Skeletal muscle satellite cell (primary cell): ENCODE results near the gene DBI.
"Not testable (repeated sequence)": the region's sequence is repeated elsewhere in the genome, so short reads cannot be mapped to it uniquely, and the experiment has no call there.

Experiments used
- H3K27me3 ChIP-seq: 2 replicates; pipeline ENCODE4 v1.7.0; 2013; ENCODE audit warnings: low read length; ENCODE audit not compliant: control insufficient read depth, insufficient read depth
- H3K36me3 ChIP-seq: 2 replicates; pipeline ENCODE4 v1.7.0; 2013; ENCODE audit warnings: mild to moderate bottlenecking, control low read depth, low read length; ENCODE audit not compliant: insufficient read depth
- H3K4me1 ChIP-seq: 2 replicates; pipeline ENCODE4 v1.7.0; 2013; ENCODE audit warnings: low read length; ENCODE audit not compliant: control insufficient read depth, insufficient read depth
- H3K4me2 ChIP-seq: 2 replicates; pipeline ENCODE4 v1.7.0; 2013; ENCODE audit warnings: mild to moderate bottlenecking, low read length
- H3K4me3 ChIP-seq: 2 replicates; pipeline ENCODE4 v1.7.0; 2013; ENCODE audit warnings: low read length
- H3K9ac ChIP-seq: 2 replicates; pipeline ENCODE4 v1.7.0; 2013; ENCODE audit warnings: mild to moderate bottlenecking, low read depth, low read length, moderate library complexity
- H3K9me3 ChIP-seq: replicated peaks from 2 replicates; pipeline ENCODE4 v1.7.0; 2013; ENCODE audit warnings: mild to moderate bottlenecking, control low read depth, low read length

DBI gene

DNA sequence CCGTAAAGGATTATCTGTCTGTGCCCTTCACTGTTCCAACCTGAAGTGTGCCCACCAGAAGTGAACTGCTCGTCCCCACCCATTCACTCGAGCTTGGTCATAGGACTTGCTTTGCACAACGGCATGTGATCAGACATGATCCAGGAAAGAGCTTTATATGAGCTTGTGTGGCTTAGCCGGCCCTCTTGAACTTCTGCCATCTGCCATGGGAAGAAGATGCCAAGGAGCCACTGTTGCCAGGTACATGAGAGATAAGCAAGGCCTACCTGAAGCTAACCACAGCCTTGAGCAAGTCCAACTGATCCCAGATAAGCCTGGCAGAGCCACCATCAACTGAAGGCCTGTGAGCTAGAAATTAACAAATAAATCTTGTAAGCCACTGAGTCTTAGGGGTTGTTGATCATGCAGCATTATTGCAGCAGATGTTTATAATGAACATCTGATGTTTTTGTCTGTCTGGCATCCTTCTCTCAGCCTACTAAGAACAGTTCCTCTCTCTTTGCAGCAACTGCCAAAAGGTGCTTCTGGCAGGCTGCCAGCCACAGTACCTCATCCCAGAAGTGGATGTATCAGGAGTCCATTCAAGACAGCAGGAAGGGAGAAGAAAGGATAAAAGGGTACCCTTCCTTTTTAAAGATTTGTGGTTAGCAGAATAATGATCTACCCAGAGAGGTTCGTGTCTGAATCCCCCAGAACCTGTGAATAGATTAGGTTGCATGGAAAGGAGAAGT, 16.8 kb downstream of the DBI start:
- Histone ChIP-seq H3K9ac (no peak overlapping the region), H3K4me2 (no peak overlapping the region), H3K4me3 (no peak overlapping the region), H3K9me3 (no peaks in the 10 kb centered on the region), H3K4me1 (peaks cover 11% of the 10 kb centered on the region), H3K27me3 (peaks cover 16% of the 10 kb centered on the region), H3K36me3 (no peaks in the 10 kb centered on the region)

DNA sequence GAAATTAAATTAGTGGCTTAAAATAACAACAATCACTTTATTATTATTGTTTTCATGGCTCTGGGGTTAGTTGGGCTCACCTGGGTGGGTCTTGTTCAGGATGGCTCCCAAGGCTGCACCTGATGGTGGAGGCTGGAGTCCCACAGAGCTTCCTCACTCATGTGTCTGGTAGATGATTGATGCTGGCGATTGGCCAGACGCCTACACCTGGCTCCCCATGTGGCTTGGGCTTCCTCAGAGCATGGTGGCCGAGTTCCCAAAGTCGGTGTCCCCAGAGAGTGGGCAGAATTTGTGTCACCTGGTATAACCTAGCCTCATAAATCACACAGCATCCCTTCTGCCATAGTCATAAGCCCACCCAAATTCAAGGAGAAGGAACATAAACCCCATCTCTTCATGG, 18.2 kb downstream of the DBI start:
- H3K9ac ChIP-seq, result no peak overlapping the region
- H3K4me3 ChIP-seq, result no peak overlapping the region
- no peaks in the 10 kb centered on the region for H3K36me3 ChIP-seq
- peaks cover 19% of the 10 kb centered on the region for H3K4me1 ChIP-seq
- H3K27me3 ChIP-seq, result peaks cover 16% of the 10 kb centered on the region
- no peaks in the 10 kb centered on the region for H3K9me3 ChIP-seq
- H3K4me2 ChIP-seq, result no peak overlapping the region

DNA sequence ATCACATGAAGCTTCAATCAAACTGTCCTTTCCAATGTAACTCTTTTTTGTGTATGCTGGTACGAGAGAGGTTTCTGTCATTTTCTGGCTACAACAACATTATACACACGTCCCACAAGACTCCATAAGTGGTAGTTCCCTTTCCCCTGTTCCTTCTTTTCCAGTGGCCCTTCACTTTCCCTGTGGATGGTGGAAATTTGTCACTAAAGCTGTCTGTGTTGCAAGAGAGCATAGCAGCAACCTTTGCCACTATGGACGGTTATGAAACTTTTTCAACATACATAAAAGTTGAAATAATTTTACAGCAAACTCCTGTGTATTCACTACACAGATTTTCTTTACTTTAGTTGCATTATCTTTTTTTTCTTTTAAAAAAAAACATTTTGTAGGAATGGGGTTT, 18.7 kb downstream of the DBI start:
- H3K4me2 ChIP-seq, result no peak overlapping the region
- no peak overlapping the region for H3K4me3 ChIP-seq
- H3K4me1 ChIP-seq, result peaks cover 19% of the 10 kb centered on the region
- no peaks in the 10 kb centered on the region for H3K36me3 ChIP-seq
- no peak overlapping the region for H3K9ac ChIP-seq
- peaks cover 16% of the 10 kb centered on the region for H3K27me3 ChIP-seq
- H3K9me3 ChIP-seq, result no peaks in the 10 kb centered on the region

DNA sequence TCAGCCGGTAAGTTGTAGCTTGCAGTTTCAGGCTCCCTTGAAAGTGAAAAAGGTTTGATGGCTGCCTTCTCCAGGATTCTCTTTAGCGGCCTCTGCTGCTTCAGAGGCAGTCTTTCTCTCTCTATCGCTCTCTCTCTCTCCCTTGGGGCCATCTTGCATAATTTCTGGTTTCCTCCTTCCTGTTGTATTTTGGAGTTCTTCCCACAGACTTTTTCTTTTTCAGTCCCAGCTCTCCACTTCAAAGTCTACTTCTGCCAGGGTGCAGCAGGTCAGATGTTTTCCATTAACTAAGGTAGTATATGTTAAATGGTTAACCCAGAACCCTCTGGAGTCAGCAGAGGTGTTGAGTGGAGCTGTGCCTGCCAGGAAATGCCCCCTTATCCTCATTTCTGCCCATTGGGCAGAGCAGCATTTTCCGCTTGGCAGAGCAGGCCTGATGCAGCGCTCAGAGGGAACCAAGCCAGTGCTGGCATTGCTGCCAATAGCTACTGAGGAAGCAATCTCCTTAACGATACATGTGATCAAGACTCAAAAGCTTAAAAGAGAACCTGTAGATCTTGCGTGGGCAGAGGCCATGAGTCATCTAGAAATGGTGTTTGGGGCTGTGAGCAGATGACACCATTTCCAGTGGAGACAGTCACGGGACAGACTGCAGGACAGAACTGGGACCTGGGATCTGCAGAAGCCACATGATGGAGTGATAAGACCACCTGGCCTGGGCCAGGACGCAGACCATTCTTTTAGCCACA, 20.8 kb downstream of the DBI start:
- H3K27me3 ChIP-seq, result peaks cover 2% of the 10 kb centered on the region
- no peaks in the 10 kb centered on the region for H3K36me3 ChIP-seq
- no peak overlapping the region for H3K4me3 ChIP-seq
- no peaks in the 10 kb centered on the region for H3K9me3 ChIP-seq
- H3K9ac ChIP-seq, result no peak overlapping the region
- H3K4me1 ChIP-seq, result peaks cover 19% of the 10 kb centered on the region
- peak overlapping the region; percentile 52 for H3K4me2 ChIP-seq

DNA sequence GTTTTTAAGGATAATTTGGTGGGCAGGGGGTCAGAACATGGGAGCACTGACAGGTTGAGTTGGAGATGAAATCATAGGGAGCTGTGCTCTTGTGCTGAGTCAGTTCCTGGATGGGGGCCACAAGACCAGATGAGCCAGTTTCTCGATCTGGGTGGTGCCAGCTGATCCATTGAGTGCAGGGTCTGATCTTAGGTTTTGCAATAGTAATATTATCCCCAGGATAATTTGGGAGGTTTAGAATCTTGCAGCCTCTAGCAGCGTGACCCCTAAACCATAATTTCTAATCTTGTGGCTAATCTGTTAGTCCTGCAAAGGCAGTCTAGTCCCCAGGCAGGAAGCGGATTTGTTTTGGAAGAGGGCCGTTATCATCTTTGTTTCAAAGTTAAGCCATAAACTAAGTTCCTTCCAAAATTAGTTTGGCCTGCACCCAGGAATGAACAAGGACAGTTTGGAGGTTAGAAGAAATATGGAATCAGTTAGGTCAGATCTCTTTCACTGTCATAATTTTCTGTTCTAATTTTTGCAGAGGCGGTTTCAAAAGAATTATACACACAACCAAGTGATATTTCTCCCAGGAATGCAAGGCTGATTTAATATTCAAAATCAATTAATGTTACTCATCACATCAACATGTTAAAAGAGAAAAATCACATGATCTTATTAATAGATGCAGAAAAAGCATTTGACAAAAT, 23.0 kb downstream of the DBI start:
- H3K4me3 ChIP-seq, result no peak overlapping the region

DNA sequence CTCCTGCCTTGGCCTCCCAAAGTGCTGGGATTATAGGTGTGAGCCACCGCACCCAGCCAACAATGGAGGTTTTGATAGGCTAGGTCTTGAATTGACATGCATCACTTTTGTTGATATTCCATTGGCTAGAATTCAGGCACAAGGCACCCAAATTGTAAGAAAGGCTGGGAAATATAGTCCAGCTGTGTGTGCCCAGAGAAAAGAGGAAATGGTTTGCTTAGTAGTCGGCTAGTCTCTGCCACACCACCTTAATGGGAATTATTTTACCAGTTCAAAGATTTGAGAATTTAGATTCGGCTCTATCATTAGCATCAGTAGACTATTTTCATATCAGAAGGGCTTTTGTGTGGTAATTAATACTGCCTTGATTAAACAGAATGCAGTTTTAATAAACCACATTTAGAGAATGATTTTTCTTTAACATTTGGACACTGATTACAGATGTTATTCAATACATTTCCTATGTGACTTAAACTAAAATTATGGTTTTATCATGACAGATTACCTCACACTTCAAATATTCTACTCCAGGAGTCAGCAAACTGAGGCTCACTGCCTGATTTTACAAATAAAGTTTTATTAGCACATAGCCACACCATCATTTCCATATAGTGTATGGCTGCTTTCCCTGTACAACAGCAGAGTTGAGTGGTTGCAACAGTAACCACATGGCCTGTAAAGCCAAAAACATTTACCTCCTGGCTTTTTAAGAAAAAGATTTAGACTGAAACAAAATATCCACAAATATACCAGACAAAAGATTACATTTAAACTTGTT, 27.4 kb downstream of the DBI start:
- Histone ChIP-seq H3K27me3 (peaks cover 7% of the 10 kb centered on the region), H3K4me3 (no peak overlapping the region), H3K9ac (no peak overlapping the region), H3K36me3 (no peaks in the 10 kb centered on the region), H3K4me2 (no peak overlapping the region), H3K4me1 (peaks cover 8% of the 10 kb centered on the region), H3K9me3 (no peaks in the 10 kb centered on the region)

More for the DNA sequence above, 23.0 kb downstream of the DBI start:
- Histone ChIP-seq H3K9me3 (no peaks in the 10 kb centered on the region), H3K4me2 (peak overlapping the region; percentile 51), H3K4me1 (peaks cover 19% of the 10 kb centered on the region), H3K27me3 (no peaks in the 10 kb centered on the region), H3K9ac (no peak overlapping the region), H3K36me3 (no peaks in the 10 kb centered on the region)

DNA sequence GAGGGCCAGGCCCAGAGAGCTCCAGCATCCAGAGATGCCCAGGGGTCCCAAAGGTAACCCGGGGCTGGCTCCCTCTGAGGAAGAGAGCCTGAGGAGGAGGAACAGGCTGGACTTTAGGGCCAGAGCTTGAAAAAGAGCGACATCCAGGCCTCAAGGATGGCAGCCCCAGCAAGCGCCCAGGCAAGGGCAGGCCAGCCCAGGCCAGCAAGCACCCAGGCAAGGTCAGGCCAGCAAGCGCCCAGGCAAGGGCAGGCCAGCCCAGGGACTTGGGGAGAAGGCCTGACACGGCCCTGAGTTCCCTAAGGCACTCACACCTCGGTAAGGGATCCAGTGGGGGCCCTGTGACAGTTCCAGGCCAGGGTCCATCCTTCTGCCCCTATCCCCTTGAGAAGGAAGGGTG, 30.4 kb downstream of the DBI start:
- Histone ChIP-seq H3K9ac (no peak overlapping the region), H3K4me2 (no peak overlapping the region), H3K4me1 (no peaks in the 10 kb centered on the region), H3K4me3 (no peak overlapping the region), H3K9me3 (no peaks in the 10 kb centered on the region), H3K36me3 (no peaks in the 10 kb centered on the region), H3K27me3 (peaks cover 13% of the 10 kb centered on the region)

DNA sequence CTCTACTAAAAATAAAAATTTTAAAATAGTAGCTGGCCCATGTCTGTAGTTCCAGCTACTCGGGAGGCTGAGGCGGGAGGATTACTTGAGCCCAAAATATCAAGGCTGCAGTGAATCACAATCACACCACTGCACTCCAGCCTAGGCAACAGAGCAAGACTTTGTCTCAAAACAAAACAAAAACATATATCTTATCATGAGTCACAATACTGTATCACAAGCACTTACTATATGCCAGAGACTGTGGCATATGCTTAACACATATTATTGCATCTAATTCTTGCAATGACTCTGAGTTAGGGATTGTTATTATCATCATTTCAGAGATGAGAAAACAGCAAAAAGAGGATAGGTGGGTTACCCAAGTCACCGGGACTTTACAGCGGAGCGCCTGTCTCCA, 35.3 kb downstream of the DBI start:
- H3K9ac ChIP-seq, result no peak overlapping the region
- no peaks in the 10 kb centered on the region for H3K36me3 ChIP-seq
- H3K4me1 ChIP-seq, result no peaks in the 10 kb centered on the region
- H3K4me2 ChIP-seq, result no peak overlapping the region
- no peak overlapping the region for H3K4me3 ChIP-seq
- H3K9me3 ChIP-seq, result no peaks in the 10 kb centered on the region
- peaks cover 27% of the 10 kb centered on the region for H3K27me3 ChIP-seq

DNA sequence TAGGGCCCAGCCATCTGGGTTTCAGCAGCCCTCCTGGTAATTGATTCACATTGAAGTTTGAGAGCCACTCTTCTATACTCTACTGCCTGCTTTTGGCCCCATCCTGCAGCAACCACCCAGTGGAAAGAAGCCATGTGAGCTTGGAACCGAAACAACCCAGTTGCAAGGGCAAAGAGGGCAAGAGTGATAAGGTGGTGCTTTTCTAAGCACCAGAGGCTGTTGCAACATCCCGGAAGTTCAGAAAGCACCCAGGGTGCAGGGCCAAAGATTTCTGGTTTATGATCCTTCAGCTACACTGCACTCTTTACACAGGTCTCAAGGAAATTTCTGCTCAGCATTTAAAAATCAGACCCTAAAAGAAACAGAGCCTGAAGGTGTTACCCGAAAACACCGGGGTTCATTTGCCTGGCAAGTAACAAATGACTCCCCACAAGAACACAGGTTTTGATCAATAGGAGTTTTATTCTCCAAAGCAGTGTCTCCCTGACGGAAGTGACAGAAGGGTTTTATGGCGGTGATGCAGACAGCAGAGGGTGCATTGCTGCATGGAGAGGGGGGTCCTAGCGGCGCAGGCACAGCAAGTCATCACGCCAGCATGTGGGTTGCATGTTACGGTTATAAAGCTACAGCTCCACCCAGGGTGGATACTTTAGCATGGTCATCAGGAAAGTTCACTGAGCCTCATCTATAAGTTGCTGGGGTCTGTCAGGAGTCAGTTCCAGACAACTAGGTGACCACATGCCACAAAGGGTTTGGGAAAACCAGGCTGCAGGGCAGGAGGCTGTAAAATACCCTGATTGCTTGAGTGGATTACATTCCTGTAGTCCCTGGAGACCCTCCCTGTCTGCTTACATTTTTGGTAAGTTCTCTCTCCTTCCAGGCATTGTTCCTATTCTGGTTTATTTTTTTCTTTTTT, 36.1 kb downstream of the DBI start:
- Histone ChIP-seq H3K9me3 (no peaks in the 10 kb centered on the region), H3K4me1 (no peaks in the 10 kb centered on the region), H3K4me3 (no peak overlapping the region), H3K9ac (no peak overlapping the region), H3K4me2 (no peak overlapping the region), H3K36me3 (no peaks in the 10 kb centered on the region), H3K27me3 (peaks cover 27% of the 10 kb centered on the region)

DNA sequence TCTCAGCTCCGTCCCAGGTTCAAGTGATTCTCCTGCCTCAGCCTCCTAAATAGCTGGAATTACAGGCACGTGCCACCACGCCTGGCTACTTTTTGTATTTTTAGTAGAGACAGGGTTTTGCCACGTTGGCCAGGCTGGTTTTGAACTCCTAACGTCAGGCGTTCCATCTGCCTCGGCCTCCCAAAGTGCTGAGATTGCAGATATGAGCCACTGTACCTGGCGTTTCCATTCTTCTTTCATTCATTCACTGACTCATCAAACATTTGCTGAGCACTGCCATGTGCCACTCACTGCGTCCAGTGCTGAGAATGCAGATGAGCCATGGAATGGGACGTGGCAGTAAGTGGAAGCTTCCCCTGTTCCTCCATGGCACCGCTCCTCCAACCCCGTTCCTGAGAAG, 36.8 kb downstream of the DBI start:
- H3K36me3 ChIP-seq, H3K4me1 ChIP-seq, H3K4me3 ChIP-seq, H3K4me2 ChIP-seq, H3K9ac ChIP-seq, H3K9me3 ChIP-seq: not testable (repeated sequence)
- H3K27me3 ChIP-seq, result peaks cover 27% of the 10 kb centered on the region
